NB4 (cell line): ENCODE measurements around the gene GALNT14.

Experiments
- DNase-seq: peaks from one replicate; pipeline ENCODE4 v3.0.0; 2010; ENCODE audit warnings: low read depth
- H3K4me3 ChIP-seq: one replicate; pipeline ENCODE4 v1.5.1; 2011; ENCODE audit warnings: mild to moderate bottlenecking, low read depth, low read length, moderate library complexity
- MYC ChIP-seq: IDR thresholded peaks from 2 replicates; pipeline ENCODE4 v1.6.1; 2011; ENCODE audit warnings: low read depth, low read length
- POLR2A ChIP-seq: IDR thresholded peaks from 2 replicates; pipeline ENCODE4 v1.6.1; 2011; ENCODE audit warnings: mild to moderate bottlenecking; ENCODE audit not compliant: insufficient read length; ENCODE audit errors: extremely low read depth
- TF ChIP-seq, protein P1 (sequence below): IDR thresholded peaks from 2 replicates; pipeline ENCODE4 v1.6.1; 2011; ENCODE audit warnings: low read depth, low read length
- TF ChIP-seq, protein P2 (sequence below): IDR thresholded peaks from one replicate; pipeline ENCODE4 v1.5.1; 2012; ENCODE audit warnings: low read depth, low read length

The GALNT14 gene

GRCh38 chr2:30963184-30963583 is 175.1 kb downstream of the GALNT14 start:
- TF ChIP-seq, protein P1, sequence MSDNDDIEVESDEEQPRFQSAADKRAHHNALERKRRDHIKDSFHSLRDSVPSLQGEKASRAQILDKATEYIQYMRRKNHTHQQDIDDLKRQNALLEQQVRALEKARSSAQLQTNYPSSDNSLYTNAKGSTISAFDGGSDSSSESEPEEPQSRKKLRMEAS: no peak
- TF ChIP-seq MYC (no peak), POLR2A (no peak)
- TF ChIP-seq, protein P2, sequence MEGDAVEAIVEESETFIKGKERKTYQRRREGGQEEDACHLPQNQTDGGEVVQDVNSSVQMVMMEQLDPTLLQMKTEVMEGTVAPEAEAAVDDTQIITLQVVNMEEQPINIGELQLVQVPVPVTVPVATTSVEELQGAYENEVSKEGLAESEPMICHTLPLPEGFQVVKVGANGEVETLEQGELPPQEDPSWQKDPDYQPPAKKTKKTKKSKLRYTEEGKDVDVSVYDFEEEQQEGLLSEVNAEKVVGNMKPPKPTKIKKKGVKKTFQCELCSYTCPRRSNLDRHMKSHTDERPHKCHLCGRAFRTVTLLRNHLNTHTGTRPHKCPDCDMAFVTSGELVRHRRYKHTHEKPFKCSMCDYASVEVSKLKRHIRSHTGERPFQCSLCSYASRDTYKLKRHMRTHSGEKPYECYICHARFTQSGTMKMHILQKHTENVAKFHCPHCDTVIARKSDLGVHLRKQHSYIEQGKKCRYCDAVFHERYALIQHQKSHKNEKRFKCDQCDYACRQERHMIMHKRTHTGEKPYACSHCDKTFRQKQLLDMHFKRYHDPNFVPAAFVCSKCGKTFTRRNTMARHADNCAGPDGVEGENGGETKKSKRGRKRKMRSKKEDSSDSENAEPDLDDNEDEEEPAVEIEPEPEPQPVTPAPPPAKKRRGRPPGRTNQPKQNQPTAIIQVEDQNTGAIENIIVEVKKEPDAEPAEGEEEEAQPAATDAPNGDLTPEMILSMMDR: no peak
- DNase-seq: no peak
- no peak overlapping the region for H3K4me3 ChIP-seq

DNA sequence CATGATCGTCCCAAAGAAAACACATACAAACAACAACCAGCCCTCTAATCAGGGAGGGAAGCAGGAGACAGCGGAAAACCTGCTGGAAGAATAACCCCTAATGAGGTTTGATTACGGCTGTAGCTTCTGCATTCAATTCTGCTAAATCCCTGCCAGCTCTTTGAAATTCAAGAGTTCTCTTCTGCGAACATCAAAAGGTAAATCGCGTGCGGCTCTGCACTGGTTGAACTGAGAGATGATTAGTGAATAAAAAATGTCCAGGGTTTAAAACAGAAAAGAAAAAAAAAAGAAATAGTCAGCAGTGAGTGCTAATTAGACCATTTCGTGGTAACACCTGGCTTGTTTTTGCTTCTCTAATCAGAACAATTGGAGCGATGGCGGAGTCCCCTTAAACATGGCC is 178.0 kb downstream of the GALNT14 start:
- H3K4me3 ChIP-seq: no peak overlapping the region
- TF ChIP-seq, protein P1: no peak
- TF ChIP-seq, protein P2: no peak
- TF ChIP-seq MYC (no peak), POLR2A (no peak)
- DNase-seq: no peak

DNA sequence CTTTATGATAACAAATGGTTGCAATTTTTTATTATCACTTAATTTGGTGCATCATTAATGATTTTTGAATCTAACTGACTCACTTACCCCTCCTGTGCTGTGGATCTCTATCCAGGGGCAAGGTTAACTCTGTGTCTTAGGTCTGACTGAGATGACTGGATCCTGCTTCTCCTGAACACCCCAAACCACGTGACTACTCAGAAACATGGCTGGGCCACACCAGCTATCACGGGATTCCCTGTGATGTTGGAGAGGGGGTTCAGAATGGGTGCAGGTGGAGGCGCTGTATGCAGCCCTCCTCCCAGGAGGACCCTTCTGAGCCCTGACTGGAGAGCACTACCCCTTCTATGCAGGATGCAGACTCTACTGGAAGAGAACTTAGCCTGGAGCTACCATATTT is 178.6 kb downstream of the GALNT14 start:
- no peak for DNase-seq
- TF ChIP-seq, protein P2: no peak
- TF ChIP-seq POLR2A (no peak), MYC (no peak)
- TF ChIP-seq, protein P1: no peak
- no peak overlapping the region for H3K4me3 ChIP-seq

DNA sequence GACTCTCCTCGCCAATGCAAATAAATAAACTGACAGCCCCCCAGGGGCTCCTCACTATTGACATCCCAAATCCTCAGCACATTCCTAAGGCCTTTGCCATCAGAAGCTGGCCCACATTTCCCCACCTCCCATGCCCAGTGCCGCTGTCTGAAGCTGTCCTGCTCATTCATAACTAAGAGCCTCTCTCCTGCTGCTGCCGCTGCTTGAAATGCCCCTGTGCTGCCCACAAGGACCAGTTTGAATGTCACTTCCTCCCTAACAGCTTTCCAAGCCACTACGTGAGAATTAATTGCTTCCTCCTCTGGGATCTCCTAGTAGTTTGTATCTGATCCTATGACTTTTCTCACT is 179.3 kb downstream of the GALNT14 start:
- TF ChIP-seq, protein P1: no peak
- TF ChIP-seq, protein P2: no peak
- TF ChIP-seq POLR2A (no peak), MYC (no peak)
- no peak for DNase-seq
- H3K4me3 ChIP-seq: no peak overlapping the region

- H3K4me3 ChIP-seq: no peak overlapping the region
- TF ChIP-seq POLR2A (no peak), MYC (no peak)
- TF ChIP-seq, protein P2: no peak
- TF ChIP-seq, protein P1: no peak
- DNase-seq: no peak
Measured at GRCh38 chr2:30958193-30958917, 179.9 kb downstream of the GALNT14 start.

GRCh38 chr2:30957591-30957990 is 180.6 kb downstream of the GALNT14 start:
- TF ChIP-seq MYC (no peak), POLR2A (no peak)
- TF ChIP-seq, protein P2: no peak
- TF ChIP-seq, protein P1: no peak
- H3K4me3 ChIP-seq: no peak overlapping the region
- no peak for DNase-seq
